HL-60 (cell line): Measurements from ENCODE around the gene ZNF133.

Source experiments
- GABPA ChIP-seq: IDR thresholded peaks from 2 replicates; pipeline ENCODE4 v1.6.1; 2012; ENCODE audit warnings: low read depth
- POLR2AphosphoS5 ChIP-seq: IDR thresholded peaks from 2 replicates; pipeline ENCODE4 v1.6.1; 2012; ENCODE audit warnings: low read depth
- SPI1 ChIP-seq: IDR thresholded peaks from 2 replicates; pipeline ENCODE4 v1.6.1; 2012; ENCODE audit warnings: low read depth, mild to moderate bottlenecking, borderline replicate concordance
- TF ChIP-seq, protein P1 (sequence below): IDR thresholded peaks from one replicate; pipeline ENCODE4 v1.5.1; 2011; ENCODE audit warnings: low read length, control low read depth, inconsistent platforms; ENCODE audit not compliant: insufficient read depth
- TF ChIP-seq, protein P2 (sequence below): IDR thresholded peaks from 2 replicates; pipeline ENCODE4 v1.6.1; 2012; ENCODE audit warnings: low read depth; ENCODE audit not compliant: insufficient replicate concordance

DNA sequence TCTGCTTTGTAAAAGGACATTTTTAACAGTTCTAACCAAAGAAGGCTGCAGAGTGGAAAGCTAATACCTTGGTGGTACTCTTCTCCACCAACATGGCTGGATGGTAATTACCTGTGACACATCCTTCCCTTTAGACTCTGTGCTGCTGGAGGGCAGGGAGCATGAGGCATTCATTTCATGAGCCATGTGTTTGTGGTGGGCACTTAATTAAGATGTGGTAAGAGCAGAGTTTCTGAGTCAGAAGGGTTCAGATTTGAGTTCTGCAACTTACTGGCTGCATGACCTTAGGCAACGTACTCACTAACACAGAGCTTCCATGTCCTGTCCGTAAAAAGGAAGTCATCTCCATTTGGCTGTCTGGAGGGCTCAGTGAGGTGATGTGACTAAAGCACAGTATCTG is 9.1 kb upstream of the ZNF133 start:
- TF ChIP-seq, protein P1, sequence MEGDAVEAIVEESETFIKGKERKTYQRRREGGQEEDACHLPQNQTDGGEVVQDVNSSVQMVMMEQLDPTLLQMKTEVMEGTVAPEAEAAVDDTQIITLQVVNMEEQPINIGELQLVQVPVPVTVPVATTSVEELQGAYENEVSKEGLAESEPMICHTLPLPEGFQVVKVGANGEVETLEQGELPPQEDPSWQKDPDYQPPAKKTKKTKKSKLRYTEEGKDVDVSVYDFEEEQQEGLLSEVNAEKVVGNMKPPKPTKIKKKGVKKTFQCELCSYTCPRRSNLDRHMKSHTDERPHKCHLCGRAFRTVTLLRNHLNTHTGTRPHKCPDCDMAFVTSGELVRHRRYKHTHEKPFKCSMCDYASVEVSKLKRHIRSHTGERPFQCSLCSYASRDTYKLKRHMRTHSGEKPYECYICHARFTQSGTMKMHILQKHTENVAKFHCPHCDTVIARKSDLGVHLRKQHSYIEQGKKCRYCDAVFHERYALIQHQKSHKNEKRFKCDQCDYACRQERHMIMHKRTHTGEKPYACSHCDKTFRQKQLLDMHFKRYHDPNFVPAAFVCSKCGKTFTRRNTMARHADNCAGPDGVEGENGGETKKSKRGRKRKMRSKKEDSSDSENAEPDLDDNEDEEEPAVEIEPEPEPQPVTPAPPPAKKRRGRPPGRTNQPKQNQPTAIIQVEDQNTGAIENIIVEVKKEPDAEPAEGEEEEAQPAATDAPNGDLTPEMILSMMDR: no peak
- no peak for TF ChIP-seq GABPA
- TF ChIP-seq, protein P2, sequence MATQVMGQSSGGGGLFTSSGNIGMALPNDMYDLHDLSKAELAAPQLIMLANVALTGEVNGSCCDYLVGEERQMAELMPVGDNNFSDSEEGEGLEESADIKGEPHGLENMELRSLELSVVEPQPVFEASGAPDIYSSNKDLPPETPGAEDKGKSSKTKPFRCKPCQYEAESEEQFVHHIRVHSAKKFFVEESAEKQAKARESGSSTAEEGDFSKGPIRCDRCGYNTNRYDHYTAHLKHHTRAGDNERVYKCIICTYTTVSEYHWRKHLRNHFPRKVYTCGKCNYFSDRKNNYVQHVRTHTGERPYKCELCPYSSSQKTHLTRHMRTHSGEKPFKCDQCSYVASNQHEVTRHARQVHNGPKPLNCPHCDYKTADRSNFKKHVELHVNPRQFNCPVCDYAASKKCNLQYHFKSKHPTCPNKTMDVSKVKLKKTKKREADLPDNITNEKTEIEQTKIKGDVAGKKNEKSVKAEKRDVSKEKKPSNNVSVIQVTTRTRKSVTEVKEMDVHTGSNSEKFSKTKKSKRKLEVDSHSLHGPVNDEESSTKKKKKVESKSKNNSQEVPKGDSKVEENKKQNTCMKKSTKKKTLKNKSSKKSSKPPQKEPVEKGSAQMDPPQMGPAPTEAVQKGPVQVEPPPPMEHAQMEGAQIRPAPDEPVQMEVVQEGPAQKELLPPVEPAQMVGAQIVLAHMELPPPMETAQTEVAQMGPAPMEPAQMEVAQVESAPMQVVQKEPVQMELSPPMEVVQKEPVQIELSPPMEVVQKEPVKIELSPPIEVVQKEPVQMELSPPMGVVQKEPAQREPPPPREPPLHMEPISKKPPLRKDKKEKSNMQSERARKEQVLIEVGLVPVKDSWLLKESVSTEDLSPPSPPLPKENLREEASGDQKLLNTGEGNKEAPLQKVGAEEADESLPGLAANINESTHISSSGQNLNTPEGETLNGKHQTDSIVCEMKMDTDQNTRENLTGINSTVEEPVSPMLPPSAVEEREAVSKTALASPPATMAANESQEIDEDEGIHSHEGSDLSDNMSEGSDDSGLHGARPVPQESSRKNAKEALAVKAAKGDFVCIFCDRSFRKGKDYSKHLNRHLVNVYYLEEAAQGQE: no peak
- no peak for TF ChIP-seq POLR2AphosphoS5
- TF ChIP-seq SPI1: no peak
